ENCODE results near the gene POFUT1.

DNA sequence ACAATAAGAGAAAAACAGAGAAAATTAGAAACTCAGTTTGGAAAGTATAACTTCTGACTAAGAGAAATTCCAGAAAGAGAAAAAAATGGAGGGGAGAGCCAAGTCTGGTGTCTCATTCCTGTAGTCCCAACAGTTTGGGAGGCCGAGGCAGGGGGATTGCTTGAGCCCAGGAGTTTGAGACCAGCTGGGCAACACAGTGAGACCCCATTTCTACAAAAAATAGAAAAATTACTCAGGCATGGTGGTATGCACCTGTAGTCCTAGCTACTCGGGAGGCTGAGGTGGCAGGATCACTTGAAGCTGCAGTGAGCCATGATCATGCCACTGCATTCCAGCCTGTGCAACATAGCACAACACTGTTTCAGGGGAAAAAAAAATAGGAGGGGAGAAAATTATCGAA is 66.7 kb downstream of the POFUT1 start:
- TF ChIP-seq POLR2AphosphoS5 (IDR thresholded peaks at IDR 0.05): no peak
- TF ChIP-seq, protein P1, sequence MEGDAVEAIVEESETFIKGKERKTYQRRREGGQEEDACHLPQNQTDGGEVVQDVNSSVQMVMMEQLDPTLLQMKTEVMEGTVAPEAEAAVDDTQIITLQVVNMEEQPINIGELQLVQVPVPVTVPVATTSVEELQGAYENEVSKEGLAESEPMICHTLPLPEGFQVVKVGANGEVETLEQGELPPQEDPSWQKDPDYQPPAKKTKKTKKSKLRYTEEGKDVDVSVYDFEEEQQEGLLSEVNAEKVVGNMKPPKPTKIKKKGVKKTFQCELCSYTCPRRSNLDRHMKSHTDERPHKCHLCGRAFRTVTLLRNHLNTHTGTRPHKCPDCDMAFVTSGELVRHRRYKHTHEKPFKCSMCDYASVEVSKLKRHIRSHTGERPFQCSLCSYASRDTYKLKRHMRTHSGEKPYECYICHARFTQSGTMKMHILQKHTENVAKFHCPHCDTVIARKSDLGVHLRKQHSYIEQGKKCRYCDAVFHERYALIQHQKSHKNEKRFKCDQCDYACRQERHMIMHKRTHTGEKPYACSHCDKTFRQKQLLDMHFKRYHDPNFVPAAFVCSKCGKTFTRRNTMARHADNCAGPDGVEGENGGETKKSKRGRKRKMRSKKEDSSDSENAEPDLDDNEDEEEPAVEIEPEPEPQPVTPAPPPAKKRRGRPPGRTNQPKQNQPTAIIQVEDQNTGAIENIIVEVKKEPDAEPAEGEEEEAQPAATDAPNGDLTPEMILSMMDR (IDR thresholded peaks at IDR 0.05): no peak
- no peak for TF ChIP-seq POLR2A (IDR thresholded peaks at IDR 0.05)

Data from transverse colon (tissue), 4 donors.